HCT116 (cell line): ENCODE results near the gene AGBL1. TPM values are rescaled to one million over a fixed set of nuclear protein-coding genes. Genes with fewer than 3 reads are reported as not detected.

ENCODE experiments used
- ATAC-seq: fragments of 200-7000 bp; cut with Tn5 transposase; 2 replicates; pipeline ENCODE4 v1.9.1; 2020; ENCODE audit warnings: mild to moderate bottlenecking, moderate library complexity
- BruUV-seq: library from RNA; stranded (reverse); fragments of 400-500 nt; replicated peaks from 2 replicates; lab custom pipeline; 2021; lab: Mats Ljungman, UMichigan
- CTCF ChIA-PET: fragments of 300-600 bp; sonication (Branson Sonifier 250); formaldehyde crosslinking; loops from one replicate; lab custom pipeline; 2021; ENCODE audit warnings: antibody characterized with exemption; lab: Charles Lee
- POLR2A ChIA-PET: fragments of 300-600, 350-600 bp; sonication (Branson Sonifier 250); formaldehyde crosslinking; loops from one replicate; lab custom pipeline; 2021; ENCODE audit warnings: antibody characterized with exemption; lab: Charles Lee
- RAD21 ChIA-PET, 2 experiments: fragments of 300-600 bp; sonication (Branson Sonifier 250); formaldehyde crosslinking; loops; one replicate each; lab custom pipeline; 2023; ENCODE audit warnings: low total read pairs in 2 of 2; ENCODE audit not compliant: uncharacterized antibody in 2 of 2, unreplicated experiment in 2 of 2, low non-redundant PET in 1 of 2; lab: Charles Lee
- DNase-seq: peaks from one replicate; pipeline ENCODE4 v3.0.0-alpha.2; 2010; ENCODE audit warnings: low read depth, low spot score
- H2AFZ ChIP-seq: fragments of 200-600 bp; shearing (Covaris generic), sonication (generic); 2 replicates; pipeline ENCODE4 v1.6.1; 2017; ENCODE audit warnings: low read depth, mixed run types, mixed read lengths, antibody characterized with exemption, low read length; ENCODE audit not compliant: poor library complexity, severe bottlenecking
- H3K27ac ChIP-seq: 2 replicates; pipeline ENCODE4 v1.5.1; 2012; ENCODE audit warnings: low read depth, low read length
- H3K27me3 ChIP-seq: fragments of 200-600 bp; sonication (generic); 2 replicates; pipeline ENCODE4 v1.6.1; 2016; ENCODE audit warnings: mixed run types, low read length, mixed read lengths; ENCODE audit not compliant: insufficient read depth
- H3K36me3 ChIP-seq, 2 experiments: fragments of 200-500 bp in 1 of 2; fragments of 200-600 bp in 1 of 2; sonication (Bioruptor generic) in 1 of 2; sonication (generic) in 1 of 2; 2 replicates each; pipeline versions ENCODE4 v1.5.1 to v1.6.1; 2014 to 2016; ENCODE audit warnings: low read length in 2 of 2, inconsistent platforms in 1 of 2, mixed read lengths in 1 of 2, mixed run types in 1 of 2; ENCODE audit not compliant: insufficient read depth in 2 of 2, control insufficient read depth in 1 of 2
- H3K4me1 ChIP-seq, 2 experiments: fragments of 200-600 bp in 1 of 2; sonication (generic) in 1 of 2; 2 replicates each; pipeline versions ENCODE4 v1.5.1 to v1.6.1; 2012 to 2017; ENCODE audit warnings: low read length in 2 of 2, inconsistent platforms in 1 of 2, mild to moderate bottlenecking in 1 of 2, mixed read lengths in 1 of 2, mixed run types in 1 of 2, moderate library complexity in 1 of 2; ENCODE audit not compliant: insufficient read depth in 2 of 2, control insufficient read depth in 1 of 2
- H3K4me2 ChIP-seq: fragments of 200-600 bp; sonication (generic); 2 replicates; pipeline ENCODE4 v1.6.1; 2017; ENCODE audit warnings: mixed run types, low read length, mixed read lengths
- H3K4me3 ChIP-seq, 2 experiments: fragments of 200-600 bp in 1 of 2; sonication (generic) in 1 of 2; replicated peaks in 1 of 2; 2 replicates each; pipeline ENCODE4 v1.5.1; 2011 to 2016; ENCODE audit warnings: low read length in 2 of 2, control low read depth in 1 of 2, low read depth in 1 of 2, mild to moderate bottlenecking in 1 of 2, mixed read lengths in 1 of 2, mixed run types in 1 of 2
- H3K79me2 ChIP-seq: fragments of 200-600 bp; sonication (generic); 2 replicates; pipeline ENCODE4 v1.6.1; 2017; ENCODE audit warnings: mild to moderate bottlenecking, mixed run types, low read length, moderate library complexity, mixed read lengths; ENCODE audit not compliant: insufficient read depth
- H3K9ac ChIP-seq: fragments of 200-600 bp; sonication (generic); 2 replicates; pipeline ENCODE4 v1.6.1; 2016; ENCODE audit warnings: low read length, mixed read lengths
- H3K9me2 ChIP-seq: fragments of 200-600 bp; sonication (generic), shearing (Covaris generic); 2 replicates; pipeline ENCODE4 v1.6.1; 2017; ENCODE audit warnings: mixed run types, mild to moderate bottlenecking, moderate library complexity; ENCODE audit not compliant: insufficient read depth
- H3K9me3 ChIP-seq, 2 experiments: fragments of 200-500 bp in 1 of 2; fragments of 200-600 bp in 1 of 2; sonication (Bioruptor generic) in 1 of 2; sonication (generic) in 1 of 2; 2 replicates each; pipeline ENCODE4 v1.6.1; 2014 to 2017; ENCODE audit warnings: low read length in 2 of 2, mixed read lengths in 2 of 2, inconsistent platforms in 1 of 2, low read depth in 1 of 2, mild to moderate bottlenecking in 1 of 2, mixed run types in 1 of 2, moderate library complexity in 1 of 2; ENCODE audit not compliant: control insufficient read depth in 1 of 2, insufficient read depth in 1 of 2
- H4K20me1 ChIP-seq: fragments of 200-600 bp; sonication (generic), shearing (Covaris generic); 2 replicates; pipeline ENCODE4 v1.6.1; 2017; ENCODE audit warnings: mixed run types, mild to moderate bottlenecking, moderate library complexity; ENCODE audit not compliant: insufficient read depth
- CBX3 ChIP-seq: IDR thresholded peaks from 2 replicates; pipeline ENCODE4 v1.6.1; 2012; ENCODE audit warnings: low read depth
- EGR1 ChIP-seq: IDR thresholded peaks from 2 replicates; pipeline ENCODE4 v1.6.1; 2012; ENCODE audit warnings: low read depth
- ELF1 ChIP-seq: IDR thresholded peaks from 2 replicates; pipeline ENCODE4 v1.6.1; 2012; ENCODE audit warnings: low read depth, borderline replicate concordance
- RAD21 ChIP-seq: IDR thresholded peaks from 2 replicates; pipeline ENCODE4 v1.6.1; 2012; ENCODE audit warnings: low read depth, mild to moderate bottlenecking
- SIN3A ChIP-seq: IDR thresholded peaks from 2 replicates; pipeline ENCODE4 v1.6.1; 2012; ENCODE audit warnings: low read depth
- ZFX ChIP-seq: fragments of 450-650 bp; IDR thresholded peaks from 2 replicates; pipeline ENCODE4 v1.6.1; 2017
- ZNF274 ChIP-seq: fragments of 200-500 bp; sonication (Bioruptor generic); IDR thresholded peaks from 2 replicates; pipeline ENCODE4 v1.6.1; 2014; ENCODE audit warnings: mild to moderate bottlenecking, low read depth, low read length, inconsistent platforms
- intact Hi-C: fragments of 100-400 bp; cut with micrococcal nuclease; formaldehyde crosslinking; loops from 2 replicates; pipeline ENCODE4 v1.10.0; 2022
- total RNA-seq: library from RNA; stranded (reverse); gene quantifications from one replicate; pipeline ENCODE4 v1.2.1, GENCODE V29; 2021; ENCODE audit not compliant: unreplicated experiment
- TF ChIP-seq, protein P1 (sequence below), 3 experiments: fragments of 200-600 bp in 1 of 3; sonication (generic) in 1 of 3; IDR thresholded peaks in 2 of 3; conservative IDR thresholded peaks in 1 of 3; 2 replicates each; pipeline ENCODE4 v1.5.1; 2012 to 2017; ENCODE audit warnings: low read depth in 2 of 3, low read length in 2 of 3, antibody characterized with exemption in 1 of 3, borderline replicate concordance in 1 of 3, control low read depth in 1 of 3, mild to moderate bottlenecking in 1 of 3, mixed read lengths in 1 of 3, mixed run types in 1 of 3, moderate library complexity in 1 of 3; ENCODE audit not compliant: insufficient read depth in 1 of 3
- TF ChIP-seq, protein P2 (sequence below): IDR thresholded peaks from 2 replicates; pipeline ENCODE4 v1.6.1; 2011; ENCODE audit warnings: mild to moderate bottlenecking, low read length, moderate library complexity; ENCODE audit not compliant: insufficient replicate concordance; ENCODE audit errors: extremely low read depth

The AGBL1 gene
- total RNA-seq, 1 experiment from 2014 or later = not detected

DNA sequence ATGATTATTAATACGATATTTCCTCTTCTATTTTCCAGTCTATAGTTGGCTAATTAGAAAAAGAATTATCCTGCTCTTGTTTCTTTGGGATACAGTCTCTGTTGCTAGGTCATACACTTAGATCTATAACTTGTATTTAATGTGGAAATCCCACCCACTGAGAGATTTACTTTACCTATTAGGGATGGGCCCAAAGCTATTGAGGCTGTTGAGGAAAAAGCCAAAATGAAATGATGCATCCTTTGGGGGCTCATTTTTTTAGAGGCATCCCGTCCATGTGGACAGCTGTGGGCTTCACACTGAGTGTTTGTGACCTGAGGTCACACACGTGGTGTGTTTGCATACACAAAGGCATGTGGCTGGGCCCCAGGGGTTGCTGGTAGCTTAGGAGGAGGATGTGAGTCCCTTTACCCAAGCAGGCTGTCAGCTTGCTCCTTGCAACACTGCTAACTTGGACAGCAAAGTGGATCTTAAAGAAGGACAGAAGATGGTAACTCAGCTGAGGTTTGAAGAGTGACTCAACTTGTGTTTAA is 477.4 kb downstream of the AGBL1 start:
- peaks cover 8 to 18% of the 10 kb centered on the region in 2 experiments; a peak in 2 of 4 replicates for H3K9me3 ChIP-seq
- no peak overlapping the region for H3K4me3 ChIP-seq
- intact Hi-C loops = no loop called here
- no peak overlapping the region for H3K4me2 ChIP-seq
- H2AFZ ChIP-seq = no peak overlapping the region
- BruUV-seq = no TSS peak
- ChIA-PET POLR2A (no interaction called here), RAD21 (no interaction called here)
- no peak for ATAC-seq
- H3K9me2 ChIP-seq = no peaks in the 10 kb centered on the region
- H3K27ac ChIP-seq = no peak overlapping the region
- H3K27me3 ChIP-seq = no peaks in the 10 kb centered on the region
- H3K36me3 ChIP-seq = no peaks in the 10 kb centered on the region
- no peaks in the 10 kb centered on the region for H4K20me1 ChIP-seq
- TF ChIP-seq ZNF274 (no peak), RAD21 (no peak), ELF1 (no peak), ZFX (no peak), SIN3A (no peak), EGR1 (no peak), CBX3 (no peak)
- TF ChIP-seq, protein P1, sequence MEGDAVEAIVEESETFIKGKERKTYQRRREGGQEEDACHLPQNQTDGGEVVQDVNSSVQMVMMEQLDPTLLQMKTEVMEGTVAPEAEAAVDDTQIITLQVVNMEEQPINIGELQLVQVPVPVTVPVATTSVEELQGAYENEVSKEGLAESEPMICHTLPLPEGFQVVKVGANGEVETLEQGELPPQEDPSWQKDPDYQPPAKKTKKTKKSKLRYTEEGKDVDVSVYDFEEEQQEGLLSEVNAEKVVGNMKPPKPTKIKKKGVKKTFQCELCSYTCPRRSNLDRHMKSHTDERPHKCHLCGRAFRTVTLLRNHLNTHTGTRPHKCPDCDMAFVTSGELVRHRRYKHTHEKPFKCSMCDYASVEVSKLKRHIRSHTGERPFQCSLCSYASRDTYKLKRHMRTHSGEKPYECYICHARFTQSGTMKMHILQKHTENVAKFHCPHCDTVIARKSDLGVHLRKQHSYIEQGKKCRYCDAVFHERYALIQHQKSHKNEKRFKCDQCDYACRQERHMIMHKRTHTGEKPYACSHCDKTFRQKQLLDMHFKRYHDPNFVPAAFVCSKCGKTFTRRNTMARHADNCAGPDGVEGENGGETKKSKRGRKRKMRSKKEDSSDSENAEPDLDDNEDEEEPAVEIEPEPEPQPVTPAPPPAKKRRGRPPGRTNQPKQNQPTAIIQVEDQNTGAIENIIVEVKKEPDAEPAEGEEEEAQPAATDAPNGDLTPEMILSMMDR (IDR thresholded peaks at IDR 0.05 in 2 of 3, conservative IDR thresholded peaks at IDR 0.05 in 1 of 3; ENCODE audit: borderline replicate concordance in 1 of 3, insufficient read depth in 1 of 3, low read depth in 2 of 3, low read length in 2 of 3) = no peak
- TF ChIP-seq, protein P2, sequence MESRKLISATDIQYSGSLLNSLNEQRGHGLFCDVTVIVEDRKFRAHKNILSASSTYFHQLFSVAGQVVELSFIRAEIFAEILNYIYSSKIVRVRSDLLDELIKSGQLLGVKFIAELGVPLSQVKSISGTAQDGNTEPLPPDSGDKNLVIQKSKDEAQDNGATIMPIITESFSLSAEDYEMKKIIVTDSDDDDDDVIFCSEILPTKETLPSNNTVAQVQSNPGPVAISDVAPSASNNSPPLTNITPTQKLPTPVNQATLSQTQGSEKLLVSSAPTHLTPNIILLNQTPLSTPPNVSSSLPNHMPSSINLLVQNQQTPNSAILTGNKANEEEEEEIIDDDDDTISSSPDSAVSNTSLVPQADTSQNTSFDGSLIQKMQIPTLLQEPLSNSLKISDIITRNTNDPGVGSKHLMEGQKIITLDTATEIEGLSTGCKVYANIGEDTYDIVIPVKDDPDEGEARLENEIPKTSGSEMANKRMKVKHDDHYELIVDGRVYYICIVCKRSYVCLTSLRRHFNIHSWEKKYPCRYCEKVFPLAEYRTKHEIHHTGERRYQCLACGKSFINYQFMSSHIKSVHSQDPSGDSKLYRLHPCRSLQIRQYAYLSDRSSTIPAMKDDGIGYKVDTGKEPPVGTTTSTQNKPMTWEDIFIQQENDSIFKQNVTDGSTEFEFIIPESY = no peak
- TF ChIP-seq, all 23 proteins: peak for 0
- H3K79me2 ChIP-seq = no peaks in the 10 kb centered on the region
- DNase-seq = no peak
- CTCF ChIA-PET = no interaction called here
- no peak overlapping the region for H3K9ac ChIP-seq
- no peaks in the 10 kb centered on the region for H3K4me1 ChIP-seq
